Measurements from ENCODE around the gene CDO1.
"Not testable (repeated sequence)": the region's sequence is repeated elsewhere in the genome, so short reads cannot be mapped to it uniquely, and the experiment has no call there.

CDO1 gene

GRCh38 chr5:115829913-115830312, 13.5 kb upstream of the CDO1 start:
- Histone ChIP-seq H3K4me1 (ENCODE audit: control insufficient read depth in 1 of 2, insufficient read depth in 1 of 2, low read depth in 1 of 2, low read length in 1 of 2) (no peaks in the 10 kb centered on the region), H3K36me3 (peaks cover 67% of the 10 kb centered on the region), H3K27me3 (no peaks in the 10 kb centered on the region), H3K9me3 (no peaks in the 10 kb centered on the region), H3K27ac (no peak overlapping the region), H3K4me3 (ENCODE audit: low read depth in 1 of 2, low read length in 1 of 2) (no peak overlapping the region)
- no peak for TF ChIP-seq CTCF (IDR thresholded peaks at IDR 0.05)

- Histone ChIP-seq H3K27me3 (no peaks in the 10 kb centered on the region), H3K4me1 (ENCODE audit: control insufficient read depth in 1 of 2, insufficient read depth in 1 of 2, low read depth in 1 of 2, low read length in 1 of 2) (peaks cover 10 to 11% of the 10 kb centered on the region in 2 experiments), H3K27ac (no peak overlapping the region), H3K36me3 (peaks cover 33% of the 10 kb centered on the region), H3K4me3 (ENCODE audit: low read depth in 1 of 2, low read length in 1 of 2) (no peak overlapping the region), H3K9me3 (no peaks in the 10 kb centered on the region)
- TF ChIP-seq CTCF (IDR thresholded peaks at IDR 0.05) = no peak
These were observed 9.5 kb upstream of the CDO1 start for GRCh38 chr5:115825948-115826347.

GRCh38 chr5:115824983-115825382, 8.5 kb upstream of the CDO1 start:
- H3K4me3 ChIP-seq (ENCODE audit: low read depth in 1 of 2, low read length in 1 of 2); H3K27ac ChIP-seq; H3K27me3 ChIP-seq; H3K9me3 ChIP-seq: not testable (repeated sequence)
- peaks cover 11 to 17% of the 10 kb centered on the region in 2 experiments for H3K4me1 ChIP-seq (ENCODE audit: control insufficient read depth in 1 of 2, insufficient read depth in 1 of 2, low read depth in 1 of 2, low read length in 1 of 2)
- H3K36me3 ChIP-seq = peaks cover 24% of the 10 kb centered on the region

- no peak for TF ChIP-seq CTCF (IDR thresholded peaks at IDR 0.05)
- Histone ChIP-seq H3K27me3 (peaks cover 46% of the 10 kb centered on the region), H3K9me3 (no peaks in the 10 kb centered on the region), H3K36me3 (no peaks in the 10 kb centered on the region), H3K4me1 (ENCODE audit: control insufficient read depth in 1 of 2, insufficient read depth in 1 of 2, low read depth in 1 of 2, low read length in 1 of 2) (peaks cover 22 to 30% of the 10 kb centered on the region in 2 experiments), H3K27ac (no peak overlapping the region), H3K4me3 (ENCODE audit: low read depth in 1 of 2, low read length in 1 of 2) (no peak overlapping the region)
These were observed 4.4 kb upstream of the CDO1 start for GRCh38 chr5:115820846-115821245.

- no peaks in the 10 kb centered on the region for H3K9me3 ChIP-seq
- H3K4me3 ChIP-seq (ENCODE audit: low read depth in 1 of 2, low read length in 1 of 2) = no peak overlapping the region
- no peaks in the 10 kb centered on the region for H3K36me3 ChIP-seq
- TF ChIP-seq CTCF (IDR thresholded peaks at IDR 0.05) = no peak
- peaks cover 28 to 34% of the 10 kb centered on the region in 2 experiments for H3K4me1 ChIP-seq (ENCODE audit: control insufficient read depth in 1 of 2, insufficient read depth in 1 of 2, low read depth in 1 of 2, low read length in 1 of 2)
- peaks cover 66% of the 10 kb centered on the region for H3K27me3 ChIP-seq
- no peak overlapping the region for H3K27ac ChIP-seq
These were observed 2.4 kb upstream of the CDO1 start for GRCh38 chr5:115818821-115819220.

- TF ChIP-seq CTCF (IDR thresholded peaks at IDR 0.05) = no peak
- peaks cover 80% of the 10 kb centered on the region for H3K27me3 ChIP-seq
- H3K4me1 ChIP-seq (ENCODE audit: control insufficient read depth in 1 of 2, insufficient read depth in 1 of 2, low read depth in 1 of 2, low read length in 1 of 2) = peaks cover 34 to 35% of the 10 kb centered on the region in 2 experiments
- H3K4me3 ChIP-seq (ENCODE audit: low read depth in 1 of 2, low read length in 1 of 2) = no peak overlapping the region
- no peaks in the 10 kb centered on the region for H3K36me3 ChIP-seq
- H3K27ac ChIP-seq = no peak overlapping the region
- H3K9me3 ChIP-seq = no peaks in the 10 kb centered on the region
These were observed 927 bp upstream of the CDO1 start for GRCh38 chr5:115817386-115817785.
